Measurements from ENCODE around the gene OSBPL2.

The OSBPL2 gene

GRCh38 chr20:62243106-62243505 lies 4.8 kb downstream of the OSBPL2 start:
- DNase-seq (no peak), ATAC-seq (replicated peaks) (no peak)
- Mint-ChIP-seq H3K27me3 (no peaks in the 10 kb centered on the region), H3K4me1 (peaks cover 22 to 58% of the 10 kb centered on the region in 2 donors), H3K4me3 (no peak overlapping the region), H3K9me3 (no peaks in the 10 kb centered on the region), H3K27ac (peak overlapping the region; percentile 20), H3K36me3 (peaks cover 8 to 10% of the 10 kb centered on the region in 2 donors)

GRCh38 chr20:62243906-62244515 lies 5.7 kb downstream of the OSBPL2 start:
- H3K27me3 Mint-ChIP-seq: no peaks in the 10 kb centered on the region
- DNase-seq: no peak
- no peak overlapping the region for H3K4me3 Mint-ChIP-seq
- peaks cover 25 to 65% of the 10 kb centered on the region in 2 donors for H3K4me1 Mint-ChIP-seq
- no peaks in the 10 kb centered on the region for H3K9me3 Mint-ChIP-seq
- no peak for ATAC-seq (replicated peaks)
- H3K27ac Mint-ChIP-seq: no peak overlapping the region
- H3K36me3 Mint-ChIP-seq: peaks cover 8 to 10% of the 10 kb centered on the region in 2 donors

- H3K27me3 Mint-ChIP-seq: no peaks in the 10 kb centered on the region
- H3K36me3 Mint-ChIP-seq: peaks cover 8 to 10% of the 10 kb centered on the region in 2 donors
- no peaks in the 10 kb centered on the region for H3K9me3 Mint-ChIP-seq
- DNase-seq (no peak), ATAC-seq (replicated peaks) (no peak)
- H3K27ac Mint-ChIP-seq: peak overlapping the region; percentile 14
- H3K4me1 Mint-ChIP-seq: peaks cover 26 to 62% of the 10 kb centered on the region in 2 donors
- no peak overlapping the region for H3K4me3 Mint-ChIP-seq
Observed at GRCh38 chr20:62244644-62245108, 6.4 kb downstream of the OSBPL2 start.

- no peak for DNase-seq
- H3K27me3 Mint-ChIP-seq: no peaks in the 10 kb centered on the region
- H3K36me3 Mint-ChIP-seq: peaks cover 12 to 13% of the 10 kb centered on the region in 2 donors
- no peak overlapping the region for H3K4me3 Mint-ChIP-seq
- no peak for ATAC-seq (replicated peaks)
- H3K9me3 Mint-ChIP-seq: no peaks in the 10 kb centered on the region
- no peak overlapping the region for H3K27ac Mint-ChIP-seq
- peaks cover 31 to 65% of the 10 kb centered on the region in 2 donors for H3K4me1 Mint-ChIP-seq
Observed at GRCh38 chr20:62245911-62246280, 7.6 kb downstream of the OSBPL2 start.

- H3K9me3 Mint-ChIP-seq: no peaks in the 10 kb centered on the region
- H3K4me1 Mint-ChIP-seq: peaks cover 30 to 64% of the 10 kb centered on the region in 2 donors
- no peak overlapping the region for H3K4me3 Mint-ChIP-seq
- ATAC-seq (replicated peaks) (no peak), DNase-seq (no peak)
- peaks cover 11 to 13% of the 10 kb centered on the region in 2 donors for H3K36me3 Mint-ChIP-seq
- no peaks in the 10 kb centered on the region for H3K27me3 Mint-ChIP-seq
- no peak overlapping the region for H3K27ac Mint-ChIP-seq
Observed at GRCh38 chr20:62246431-62246830, 8.1 kb downstream of the OSBPL2 start.

GRCh38 chr20:62246872-62247652 lies 8.7 kb downstream of the OSBPL2 start:
- H3K4me3 Mint-ChIP-seq: no peak overlapping the region
- peaks cover 26 to 64% of the 10 kb centered on the region in 2 donors for H3K4me1 Mint-ChIP-seq
- no peak for DNase-seq
- no peaks in the 10 kb centered on the region for H3K27me3 Mint-ChIP-seq
- no peak for ATAC-seq (replicated peaks)
- peak overlapping the region; percentile 21 for H3K27ac Mint-ChIP-seq
- H3K36me3 Mint-ChIP-seq: peaks cover 6 to 11% of the 10 kb centered on the region in 2 donors
- H3K9me3 Mint-ChIP-seq: no peaks in the 10 kb centered on the region

- H3K36me3 Mint-ChIP-seq: peaks cover 4 to 5% of the 10 kb centered on the region in 2 donors
- peaks cover 29 to 60% of the 10 kb centered on the region in 2 donors for H3K4me1 Mint-ChIP-seq
- peak; percentile 76 to 88 for ATAC-seq (replicated peaks)
- H3K27ac Mint-ChIP-seq: peak overlapping the region; percentile 90
- H3K4me3 Mint-ChIP-seq: peak overlapping the region; percentile 46 to 54
- no peaks in the 10 kb centered on the region for H3K27me3 Mint-ChIP-seq
- DNase-seq: no peak
- H3K9me3 Mint-ChIP-seq: no peaks in the 10 kb centered on the region
Observed at GRCh38 chr20:62248890-62249560, 10.7 kb downstream of the OSBPL2 start.

GRCh38 chr20:62252342-62252966 lies 14.1 kb downstream of the OSBPL2 start:
- Mint-ChIP-seq H3K27ac (no peak overlapping the region), H3K36me3 (peaks cover 13 to 14% of the 10 kb centered on the region in 2 donors), H3K9me3 (no peaks in the 10 kb centered on the region), H3K27me3 (no peaks in the 10 kb centered on the region), H3K4me1 (peaks cover 26 to 49% of the 10 kb centered on the region in 2 donors), H3K4me3 (no peak overlapping the region)
- DNase-seq (no peak), ATAC-seq (replicated peaks) (no peak)

GRCh38 chr20:62253398-62253797 lies 15.1 kb downstream of the OSBPL2 start:
- Mint-ChIP-seq H3K4me1 (peaks cover 26 to 44% of the 10 kb centered on the region in 2 donors), H3K9me3 (no peaks in the 10 kb centered on the region), H3K27ac (peak overlapping the region; percentile 87), H3K27me3 (no peaks in the 10 kb centered on the region), H3K4me3 (no peak overlapping the region), H3K36me3 (peaks cover 16 to 18% of the 10 kb centered on the region in 2 donors)
- no peak for ATAC-seq (replicated peaks)
- no peak for DNase-seq

- no peak for DNase-seq
- H3K4me1 Mint-ChIP-seq: peaks cover 22 to 38% of the 10 kb centered on the region in 2 donors
- H3K9me3 Mint-ChIP-seq: no peaks in the 10 kb centered on the region
- H3K27ac Mint-ChIP-seq: peak overlapping the region; percentile 17
- H3K27me3 Mint-ChIP-seq: no peaks in the 10 kb centered on the region
- H3K4me3 Mint-ChIP-seq: no peak overlapping the region
- H3K36me3 Mint-ChIP-seq: peaks cover 20 to 21% of the 10 kb centered on the region in 2 donors
- no peak for ATAC-seq (replicated peaks)
Observed at GRCh38 chr20:62254021-62254724, 15.9 kb downstream of the OSBPL2 start.

- Mint-ChIP-seq H3K4me1 (peaks cover 13 to 26% of the 10 kb centered on the region in 2 donors), H3K27me3 (no peaks in the 10 kb centered on the region), H3K27ac (no peak overlapping the region), H3K36me3 (peaks cover 20 to 25% of the 10 kb centered on the region in 2 donors), H3K4me3 (no peak overlapping the region), H3K9me3 (no peaks in the 10 kb centered on the region)
- ATAC-seq (replicated peaks): no peak
- DNase-seq: no peak
Observed at GRCh38 chr20:62255976-62256375, 17.7 kb downstream of the OSBPL2 start.

- H3K27ac Mint-ChIP-seq: no peak overlapping the region
- no peak for DNase-seq
- H3K36me3 Mint-ChIP-seq: peaks cover 38 to 41% of the 10 kb centered on the region in 2 donors
- no peaks in the 10 kb centered on the region for H3K9me3 Mint-ChIP-seq
- no peak for ATAC-seq (replicated peaks)
- H3K27me3 Mint-ChIP-seq: no peaks in the 10 kb centered on the region
- peaks cover 8 to 13% of the 10 kb centered on the region in 2 donors for H3K4me1 Mint-ChIP-seq
- no peak overlapping the region for H3K4me3 Mint-ChIP-seq
Observed at GRCh38 chr20:62258499-62259293, 20.4 kb downstream of the OSBPL2 start.

- DNase-seq: no peak
- Mint-ChIP-seq H3K27me3 (no peaks in the 10 kb centered on the region), H3K27ac (no peak overlapping the region), H3K4me3 (no peak overlapping the region), H3K4me1 (peaks cover 5 to 10% of the 10 kb centered on the region in 2 donors), H3K36me3 (peaks cover 38 to 42% of the 10 kb centered on the region in 2 donors), H3K9me3 (no peaks in the 10 kb centered on the region)
- ATAC-seq (replicated peaks): no peak
Observed at GRCh38 chr20:62259294-62259565, 20.9 kb downstream of the OSBPL2 start.
